Measurements from ENCODE around the gene ZNF593OS.

Gene ZNF593OS

GRCh38 chr1:26171084-26172072 lies at the start of gene ZNF593OS:
Gene ZNF593OS, minus strand, starts transcription at chr1:26171832. Its CDS starts 171 bp downstream, at chr1:26171661.
- no peak for DNase-seq (ENCODE audit: low read depth)

GRCh38 chr1:26221094-26221493 lies 49.5 kb upstream of the ZNF593OS start:
- no peak for DNase-seq (ENCODE audit: low read depth)

GRCh38 chr1:26220199-26220912 lies 48.7 kb upstream of the ZNF593OS start:
- no peak for DNase-seq (ENCODE audit: low read depth)

- DNase-seq (ENCODE audit: low read depth): no peak
These were observed 47.4 kb upstream of the ZNF593OS start for GRCh38 chr1:26218906-26219494.

GRCh38 chr1:26215246-26215645 lies 43.6 kb upstream of the ZNF593OS start:
- DNase-seq (ENCODE audit: low read depth): no peak

- DNase-seq (ENCODE audit: low read depth): no peak
These were observed 41.8 kb upstream of the ZNF593OS start for GRCh38 chr1:26213335-26213905.

GRCh38 chr1:26212726-26213125 lies 41.1 kb upstream of the ZNF593OS start:
- DNase-seq (ENCODE audit: low read depth): no peak

- no peak for DNase-seq (ENCODE audit: low read depth)
These were observed 38.7 kb upstream of the ZNF593OS start for GRCh38 chr1:26210147-26210870.

GRCh38 chr1:26203642-26204318 lies 32.1 kb upstream of the ZNF593OS start:
- DNase-seq (ENCODE audit: low read depth): no peak

GRCh38 chr1:26200413-26200812 lies 28.8 kb upstream of the ZNF593OS start:
- no peak for DNase-seq (ENCODE audit: low read depth)

- no peak for DNase-seq (ENCODE audit: low read depth)
These were observed 26.2 kb upstream of the ZNF593OS start for GRCh38 chr1:26197813-26198212.

GRCh38 chr1:26197301-26197700 lies 25.7 kb upstream of the ZNF593OS start:
- DNase-seq (ENCODE audit: low read depth): no peak

GRCh38 chr1:26195805-26196204 lies 24.2 kb upstream of the ZNF593OS start:
- DNase-seq (ENCODE audit: low read depth): no peak

- DNase-seq (ENCODE audit: low read depth): no peak
These were observed 20.1 kb upstream of the ZNF593OS start for GRCh38 chr1:26191739-26192138.

GRCh38 chr1:26190373-26190987 lies 18.8 kb upstream of the ZNF593OS start, which contains the start of gene CATSPER4:
Gene CATSPER4, plus strand, starts transcription at chr1:26190602. Its CDS starts 26 bp downstream, at chr1:26190628.
- DNase-seq (ENCODE audit: low read depth): no peak

GRCh38 chr1:26189751-26190275 lies 18.2 kb upstream of the ZNF593OS start:
- no peak for DNase-seq (ENCODE audit: low read depth)

- no peak for DNase-seq (ENCODE audit: low read depth)
These were observed 17.7 kb upstream of the ZNF593OS start for GRCh38 chr1:26189331-26189730.

GRCh38 chr1:26188477-26188876 lies 16.8 kb upstream of the ZNF593OS start:
- DNase-seq (ENCODE audit: low read depth): no peak

GRCh38 chr1:26187882-26188281 lies 16.2 kb upstream of the ZNF593OS start:
- DNase-seq (ENCODE audit: low read depth): no peak

GRCh38 chr1:26184883-26185282 lies 13.3 kb upstream of the ZNF593OS start:
- DNase-seq (ENCODE audit: low read depth): no peak

All from CMK (cell line).